DMS114 treated with DMSO at 0.1 percent for 48 hours (cell line): Measurements from ENCODE around the gene NR6A1.

Experiments used
- DNase-seq: peaks from one replicate; lab custom pipeline; 2025; ENCODE audit not compliant: unreplicated experiment; lab: John Stamatoyannopoulos, UW

NR6A1 gene

DNA sequence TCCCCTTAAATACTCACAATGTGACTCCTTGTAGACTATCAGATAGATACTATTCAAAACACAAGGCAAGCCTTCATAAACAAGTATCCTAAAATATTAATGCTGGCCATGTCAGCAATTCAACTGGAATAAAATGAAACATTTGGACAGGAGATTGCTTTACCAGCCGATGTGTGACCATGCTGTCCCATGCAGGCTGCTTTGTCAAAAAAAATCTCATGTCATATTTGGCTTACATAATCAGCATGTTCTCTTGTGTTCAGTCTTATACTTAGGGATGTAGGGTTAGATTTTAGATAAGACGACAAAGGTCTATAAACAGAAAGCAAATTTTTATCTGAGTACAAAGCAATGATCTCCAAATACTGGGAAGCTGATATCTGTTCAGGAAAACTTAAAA, 108.5 kb downstream of the NR6A1 start:
- no peak for DNase-seq

DNA sequence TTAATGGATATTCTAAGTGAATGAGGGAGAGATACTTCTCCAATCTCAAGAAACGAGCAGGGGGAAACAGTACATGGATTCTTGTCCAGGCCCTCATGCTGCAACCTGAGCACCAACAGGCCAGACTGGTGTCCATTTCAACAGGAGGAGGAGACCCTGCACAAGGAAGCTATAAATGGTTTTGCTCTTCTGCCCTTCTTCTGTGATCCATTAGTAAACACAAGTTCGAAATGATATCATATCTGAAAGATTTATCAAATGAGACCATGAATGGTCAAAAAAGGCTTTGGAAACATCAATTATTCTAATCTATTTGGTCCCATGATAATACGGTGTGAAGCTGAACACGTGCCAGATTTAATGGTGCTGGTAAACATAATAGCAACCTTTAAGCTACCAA, 109.8 kb downstream of the NR6A1 start:
- DNase-seq: no peak

DNA sequence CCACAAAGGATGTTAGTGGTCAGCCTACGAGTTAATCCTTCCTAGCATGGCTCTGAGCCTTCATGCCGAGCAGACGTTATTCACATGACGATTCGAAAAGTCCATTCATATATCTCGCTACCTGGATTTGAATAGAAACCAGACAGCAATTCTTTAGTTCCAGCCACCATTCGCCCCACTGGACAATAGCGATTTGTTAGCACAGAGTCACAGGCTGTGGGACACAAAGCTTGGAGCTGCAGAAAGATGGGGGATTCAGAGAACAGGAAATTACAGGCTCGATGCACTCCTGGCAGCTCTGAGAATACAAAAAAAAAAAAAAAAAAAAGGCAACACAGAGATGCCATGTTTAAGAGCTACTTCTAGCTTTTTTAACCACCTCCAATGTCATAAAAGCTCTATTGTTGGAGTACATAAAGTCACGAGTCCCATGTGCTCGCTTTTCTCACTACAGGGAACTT, 110.7 kb downstream of the NR6A1 start:
- DNase-seq: no peak

DNA sequence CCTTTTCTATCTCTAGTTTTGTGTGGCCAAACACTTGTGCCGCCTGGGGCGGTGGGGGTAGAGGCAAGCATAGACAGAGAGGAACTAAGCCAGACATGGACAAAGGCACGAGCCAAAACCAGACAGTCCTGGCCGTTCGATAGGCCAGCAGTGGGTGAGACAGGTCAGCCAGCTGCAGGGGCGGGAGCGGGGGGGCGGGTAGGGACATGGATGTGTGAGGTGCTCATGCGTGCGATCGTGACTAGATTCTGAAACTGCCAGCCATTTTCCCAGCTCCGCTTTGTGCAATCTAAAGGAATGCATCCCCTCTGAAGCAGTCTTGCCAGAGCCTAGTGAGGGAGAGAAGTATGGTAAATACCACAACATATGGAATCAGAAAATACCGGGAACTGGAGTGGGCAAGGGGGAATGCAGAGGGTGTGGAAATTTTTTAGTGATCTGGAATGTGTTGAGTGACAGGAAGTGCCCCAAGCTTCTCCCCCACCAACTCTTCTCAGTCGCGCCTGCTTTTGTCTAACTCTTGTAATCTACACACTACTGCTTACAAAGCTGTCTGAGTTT, 111.9 kb downstream of the NR6A1 start:
- peak; percentile 62 for DNase-seq

DNA sequence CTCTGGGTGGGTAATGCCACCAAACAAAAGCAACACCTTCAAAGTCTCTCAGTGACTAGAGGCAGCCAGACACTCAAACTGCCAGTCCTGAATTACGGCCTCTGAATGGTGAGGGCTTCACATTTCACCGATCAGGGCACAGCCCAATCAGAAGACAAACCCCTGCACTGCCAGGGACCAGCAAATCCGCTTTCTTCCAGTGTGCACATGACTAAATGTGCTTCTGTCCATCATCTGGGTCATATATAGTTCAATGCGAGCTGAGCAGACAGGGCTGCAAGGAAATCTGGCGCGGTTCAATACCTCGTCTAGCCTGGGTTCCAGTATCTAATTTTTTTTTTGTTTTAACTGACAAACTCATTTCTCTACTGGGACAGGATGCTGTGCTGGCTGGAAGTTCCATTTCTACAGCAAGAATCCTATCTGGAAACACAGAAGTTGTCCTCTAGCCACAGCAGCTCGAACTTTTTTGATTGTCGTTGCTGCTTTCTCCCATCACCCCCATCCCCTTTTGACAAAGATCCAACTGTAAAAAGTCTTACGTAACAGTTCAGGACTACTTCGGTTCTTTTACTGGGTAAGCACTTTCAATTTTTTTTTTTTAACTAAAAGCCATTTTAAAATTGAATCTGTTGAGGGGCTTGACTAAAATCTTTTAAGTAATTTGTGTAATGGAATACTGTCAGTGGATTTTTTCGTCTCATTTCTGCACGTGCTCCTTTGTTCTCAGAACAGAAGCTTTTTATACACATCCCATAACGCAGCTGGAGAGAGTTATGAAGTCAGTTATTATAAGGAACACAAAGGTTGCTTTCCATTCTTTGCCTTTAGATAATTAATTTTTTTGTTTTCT, 112.7 kb downstream of the NR6A1 start:
- peak; percentile 77 for DNase-seq

DNA sequence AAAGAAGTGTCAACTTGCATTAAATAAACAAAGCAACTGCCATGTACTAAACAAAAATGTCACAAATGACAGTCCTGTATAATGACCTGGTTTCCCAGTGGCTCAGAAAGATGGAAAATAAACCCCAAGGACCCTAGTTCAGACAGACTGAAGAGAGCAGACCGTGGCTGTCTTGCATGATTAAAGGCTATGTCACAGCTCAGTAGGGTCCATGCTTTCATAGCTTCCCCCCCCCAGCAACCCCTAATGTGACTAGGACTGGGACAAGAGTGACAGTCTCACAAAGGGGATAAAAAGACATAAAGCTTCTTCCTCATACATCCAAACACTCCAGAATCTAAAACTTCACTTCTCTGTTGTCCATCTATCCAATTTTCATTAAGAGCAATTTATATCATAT, 113.6 kb downstream of the NR6A1 start:
- DNase-seq: no peak

DNA sequence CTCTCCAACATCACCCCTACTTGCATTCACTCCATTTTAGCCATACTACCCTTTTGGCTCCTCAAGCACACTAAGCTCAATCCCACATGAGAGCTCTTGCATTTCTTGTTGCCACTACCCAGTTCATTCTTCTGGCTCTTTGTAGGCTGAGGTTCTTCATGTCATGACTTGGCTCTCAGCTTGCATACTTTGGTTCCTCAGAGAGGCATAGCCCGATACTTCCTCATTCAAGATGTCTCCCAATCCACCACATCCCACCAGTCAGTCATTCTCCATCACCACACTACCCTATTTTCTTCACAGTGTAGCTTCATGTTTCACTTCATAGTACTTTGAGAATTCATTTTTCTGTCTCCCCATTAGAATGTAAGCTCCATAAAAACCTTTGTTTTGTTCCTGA, 116.7 kb downstream of the NR6A1 start:
- DNase-seq: no peak

DNA sequence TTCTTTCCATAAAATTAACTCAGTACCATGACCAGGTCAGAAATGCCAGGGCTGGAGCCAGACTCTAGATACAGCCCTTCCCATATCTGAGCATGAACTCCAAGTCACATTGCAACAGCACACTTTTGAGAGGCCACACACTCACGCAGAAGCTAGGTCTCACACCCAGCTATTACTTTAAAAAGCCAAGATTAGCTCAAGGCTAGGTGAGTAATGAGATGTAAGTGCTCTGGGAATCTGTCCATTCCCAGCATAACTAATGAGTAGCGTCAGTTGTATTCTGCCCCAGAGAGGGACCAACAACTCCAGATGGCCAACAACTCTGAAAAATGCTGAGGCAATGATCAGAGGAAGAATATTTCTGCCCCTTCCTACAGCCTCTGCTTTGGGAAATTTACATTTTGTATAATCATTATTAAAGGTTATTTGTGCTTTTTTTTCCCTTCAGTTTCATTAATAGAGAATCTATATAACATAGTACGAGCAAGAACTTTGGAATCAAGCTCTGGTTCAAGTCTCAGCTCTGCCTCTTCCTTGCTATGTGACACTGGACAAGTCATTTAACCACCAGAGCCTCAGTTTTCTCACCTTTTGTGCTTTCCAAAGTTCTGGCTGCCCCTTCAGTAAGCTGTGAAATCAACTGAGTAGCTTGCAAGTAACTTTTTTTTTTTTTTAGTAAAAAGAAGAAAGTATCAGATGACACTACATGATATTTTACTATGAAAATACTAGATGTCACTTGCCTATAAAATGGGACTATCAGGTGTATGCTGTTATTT, 118.3 kb downstream of the NR6A1 start:
- DNase-seq: no peak

DNA sequence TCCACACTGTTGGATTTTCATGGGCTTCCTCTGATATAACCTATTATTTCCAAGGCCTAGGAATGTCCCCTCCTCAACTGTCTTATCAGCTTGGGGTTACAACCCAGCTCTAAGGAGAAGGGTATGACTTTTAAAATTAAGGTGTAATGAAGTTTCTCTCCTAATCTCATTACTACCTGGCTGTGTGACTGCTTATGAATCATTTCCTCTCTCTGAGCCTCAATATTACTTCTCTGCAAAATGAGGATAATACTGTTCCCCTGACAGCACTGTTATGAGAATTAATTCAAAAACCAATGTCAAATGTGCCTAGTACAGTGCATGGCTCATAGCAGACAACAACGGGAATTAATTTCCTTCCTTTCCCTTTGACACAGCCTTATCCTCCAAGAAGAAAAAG, 118.9 kb downstream of the NR6A1 start:
- no peak for DNase-seq

DNA sequence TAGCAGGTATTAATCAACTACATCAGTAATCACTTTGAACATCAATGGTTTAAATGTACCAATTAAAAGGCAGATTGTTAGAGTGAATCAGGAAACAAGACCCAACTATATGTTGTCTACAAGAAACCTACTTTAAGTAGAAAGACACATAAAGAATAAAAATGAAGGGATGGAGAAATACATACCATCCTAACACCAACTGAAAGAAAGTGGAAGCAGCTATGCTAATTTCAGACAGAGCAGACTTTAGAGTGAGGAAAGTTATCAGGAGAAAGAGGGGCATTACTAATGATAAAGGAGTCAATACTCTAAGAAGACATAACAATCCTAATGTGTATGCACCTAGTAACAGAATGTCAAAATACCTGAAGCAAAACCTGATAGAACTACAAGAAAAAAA, 125.8 kb downstream of the NR6A1 start:
- no peak for DNase-seq

DNA sequence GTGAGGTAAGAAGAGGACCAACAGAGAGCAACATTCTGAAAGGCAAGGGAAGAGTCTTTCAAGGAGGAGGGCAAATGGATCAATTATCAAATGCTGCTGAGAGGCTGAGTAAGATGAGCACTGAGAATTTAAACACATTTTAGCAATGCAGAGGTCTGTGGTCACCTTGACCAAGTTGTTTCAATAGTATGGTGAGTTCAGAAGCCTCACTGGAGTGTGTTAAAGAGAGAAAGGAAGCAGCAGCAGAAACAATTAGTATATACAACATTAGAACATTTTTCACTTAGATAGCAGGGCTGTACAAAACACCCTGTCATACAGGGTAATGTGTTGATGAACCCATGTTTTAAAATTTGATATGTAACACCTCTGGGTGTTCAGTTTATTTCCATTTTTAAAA, 131.5 kb downstream of the NR6A1 start:
- DNase-seq: no peak

DNA sequence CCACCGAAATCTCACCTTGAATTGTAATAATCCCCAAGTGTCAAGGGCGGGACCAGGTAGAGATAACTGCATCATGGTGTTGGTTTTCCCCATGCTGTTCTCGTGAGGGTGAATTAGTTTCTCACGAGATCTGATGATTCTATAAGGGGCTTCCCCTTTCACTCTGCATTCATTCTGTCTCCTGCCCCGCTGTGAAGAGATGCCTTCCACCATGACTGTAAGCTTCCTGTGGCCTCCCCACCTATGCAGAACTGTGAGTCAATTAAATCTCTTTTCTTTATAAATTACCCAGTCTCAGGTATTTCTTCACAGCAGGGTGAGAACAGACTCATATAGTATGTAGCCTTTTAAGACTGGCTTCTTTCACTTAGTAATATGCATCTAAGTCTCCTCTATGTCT, 135.8 kb downstream of the NR6A1 start:
- no peak for DNase-seq

DNA sequence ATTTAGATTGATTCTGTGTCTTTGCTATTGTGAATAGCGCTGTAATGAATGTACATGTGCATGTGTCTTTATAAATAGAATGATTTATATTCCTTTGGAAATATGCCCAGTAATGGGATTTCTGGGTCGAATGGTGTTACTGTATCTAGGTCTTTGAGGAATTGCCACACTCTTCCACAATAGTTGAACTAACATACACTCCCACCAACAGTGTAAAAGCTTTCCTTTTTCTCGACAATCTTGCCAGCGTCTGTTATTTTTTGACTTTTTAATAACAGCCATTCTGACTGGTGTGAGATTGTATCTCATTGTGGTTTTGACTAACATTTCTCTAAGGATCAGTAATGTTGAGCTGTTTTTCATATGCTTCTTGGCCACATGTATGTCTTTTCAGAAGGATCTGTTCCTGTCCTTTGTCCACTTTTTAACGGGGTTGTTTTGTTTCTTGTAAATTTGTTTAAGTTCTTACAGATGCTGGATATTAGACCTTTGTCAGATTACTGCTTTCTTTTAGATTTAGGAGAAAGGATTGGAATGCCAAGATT, 139.0 kb downstream of the NR6A1 start:
- no peak for DNase-seq

DNA sequence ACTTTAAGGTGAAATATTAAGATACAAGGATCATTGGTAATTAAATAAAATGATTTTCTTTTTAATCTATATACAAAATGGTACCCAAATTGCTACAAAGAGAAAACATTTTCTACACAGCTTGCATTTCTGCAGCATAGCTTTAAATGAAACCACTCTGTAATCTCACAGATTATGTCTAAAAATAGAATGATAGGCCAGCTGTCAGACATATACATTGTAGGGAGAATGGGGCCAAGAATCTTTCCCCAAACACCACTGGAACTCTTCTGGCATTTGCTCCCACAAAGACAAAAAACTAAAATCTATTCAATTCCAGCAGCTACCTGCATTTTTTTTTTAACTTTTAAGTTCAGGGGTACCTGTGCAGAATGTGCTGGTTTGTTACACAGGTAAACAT, 139.8 kb downstream of the NR6A1 start:
- no peak for DNase-seq

DNA sequence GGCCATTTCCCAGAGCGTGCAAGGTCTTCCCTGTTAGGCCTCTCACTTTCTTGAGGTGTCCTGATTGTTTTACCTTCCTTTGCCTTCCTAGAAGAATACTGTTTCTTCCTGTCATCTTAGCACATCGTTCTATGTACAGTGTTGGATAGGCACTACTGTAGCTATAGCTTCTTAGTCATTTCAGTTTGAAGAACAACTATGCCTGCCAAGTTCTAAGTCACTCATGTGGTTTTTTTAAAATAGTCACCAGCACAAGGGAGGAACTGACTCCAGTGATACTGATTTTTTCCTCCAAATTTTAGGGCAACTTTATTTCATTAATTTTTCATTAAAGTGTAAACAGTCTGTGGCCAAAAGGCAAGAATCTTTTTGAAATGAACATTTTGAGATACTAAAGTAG, 141.5 kb downstream of the NR6A1 start:
- DNase-seq: no peak

DNA sequence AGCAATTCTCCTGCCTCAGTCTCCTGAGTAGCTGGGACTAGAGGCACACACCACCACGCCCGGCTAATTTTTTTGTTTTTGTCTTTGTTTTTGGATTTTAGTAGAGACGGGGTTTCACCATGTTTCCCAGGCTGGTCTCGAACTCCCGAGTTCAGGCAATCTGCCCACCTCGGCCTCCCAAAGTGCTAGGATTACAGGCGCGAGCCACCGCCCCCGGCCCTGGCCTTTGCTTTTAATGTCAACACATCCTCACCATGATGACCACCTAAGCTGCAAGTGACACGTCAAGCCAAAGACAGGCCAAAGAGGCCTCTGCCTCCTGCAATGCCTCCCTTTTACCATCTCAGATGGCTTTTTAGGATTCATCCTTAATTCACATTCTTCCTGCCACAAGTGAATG, 142.4 kb downstream of the NR6A1 start:
- no peak for DNase-seq

DNA sequence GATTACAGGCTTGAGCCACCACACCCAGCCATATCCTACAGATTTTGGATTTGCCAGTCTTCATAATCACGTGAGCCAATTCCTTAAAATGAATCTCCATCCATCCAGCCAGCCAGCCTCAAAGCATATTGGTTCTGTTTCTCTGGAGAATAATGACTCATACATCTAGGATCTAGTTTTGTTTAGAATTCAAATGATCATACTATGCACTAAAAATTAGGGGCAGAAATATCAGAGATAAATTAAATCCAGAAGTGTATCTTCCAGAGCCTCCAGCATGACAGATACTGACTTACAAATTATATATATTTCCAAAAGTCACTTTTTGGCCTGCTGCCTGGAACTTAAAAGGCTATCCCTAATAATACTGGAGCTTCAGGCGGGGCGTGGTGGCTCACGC, 144.8 kb downstream of the NR6A1 start:
- DNase-seq: no peak

DNA sequence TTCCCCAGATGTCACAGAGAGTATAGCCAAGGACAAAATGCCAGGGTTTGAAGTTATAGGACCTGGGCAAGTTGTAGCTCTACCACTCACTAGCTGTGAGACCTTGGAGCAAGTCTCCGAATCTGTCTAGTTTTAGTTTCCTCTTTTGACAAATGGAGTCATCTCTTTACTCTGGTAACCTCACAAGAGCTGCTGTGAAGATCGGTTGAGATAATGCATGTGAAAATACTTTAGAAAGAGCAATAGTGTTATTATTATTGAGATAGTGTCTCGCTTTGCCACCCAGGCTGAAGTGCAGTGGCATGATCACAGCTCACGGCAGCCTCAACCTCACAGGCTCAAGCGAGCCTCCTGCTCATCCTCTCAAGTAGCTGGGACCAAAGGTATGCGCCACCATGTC, 146.0 kb downstream of the NR6A1 start:
- no peak for DNase-seq

DNA sequence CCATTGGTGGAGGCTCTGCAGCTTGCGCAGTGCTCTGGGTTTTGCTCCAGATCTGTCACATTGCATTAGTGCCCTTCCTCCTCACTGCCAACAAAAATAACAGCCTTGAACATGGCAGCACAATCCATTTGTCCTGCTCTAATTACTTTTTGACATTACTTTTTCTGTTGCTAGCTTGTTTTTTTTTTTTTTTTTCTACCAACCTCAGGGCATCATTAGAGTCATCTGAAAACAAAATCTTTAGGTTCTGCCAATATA, 146.4 kb downstream of the NR6A1 start:
- DNase-seq: no peak

DNA sequence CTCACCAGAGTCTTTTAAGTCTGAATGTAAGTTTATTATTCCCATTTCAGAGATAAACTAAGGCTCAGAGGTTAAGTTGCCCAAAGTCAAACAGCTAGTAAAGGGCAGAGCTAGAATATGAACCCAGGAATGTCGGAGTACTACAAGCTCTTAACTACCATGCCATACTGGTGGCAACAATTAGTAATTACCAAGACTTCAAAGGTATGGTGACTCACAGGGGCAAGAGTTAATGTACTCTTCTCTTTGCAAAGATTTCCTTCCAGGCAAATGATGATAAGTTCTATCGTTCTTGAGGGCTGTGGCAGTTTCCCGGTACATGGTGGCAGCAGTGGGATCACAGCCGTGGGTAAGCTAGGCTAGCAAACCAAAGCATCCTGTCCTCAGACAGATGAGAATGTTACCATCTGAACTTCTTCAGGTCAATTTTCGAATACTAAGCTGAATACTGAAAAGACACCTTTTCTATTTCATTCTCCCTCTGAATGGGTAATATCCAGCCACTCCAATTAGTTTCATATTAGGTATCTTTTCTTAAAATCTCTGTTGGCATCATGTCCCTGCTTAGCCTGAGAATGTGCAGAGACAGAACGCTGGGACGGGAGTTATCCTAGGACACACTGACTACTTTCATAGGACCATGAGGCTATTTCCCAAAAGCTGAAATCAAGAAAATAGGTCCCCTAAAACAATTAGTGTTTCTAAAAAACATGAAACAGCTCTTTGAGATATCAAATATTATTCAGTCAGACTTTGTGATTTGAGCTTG, 147.0 kb downstream of the NR6A1 start:
- DNase-seq: no peak

DNA sequence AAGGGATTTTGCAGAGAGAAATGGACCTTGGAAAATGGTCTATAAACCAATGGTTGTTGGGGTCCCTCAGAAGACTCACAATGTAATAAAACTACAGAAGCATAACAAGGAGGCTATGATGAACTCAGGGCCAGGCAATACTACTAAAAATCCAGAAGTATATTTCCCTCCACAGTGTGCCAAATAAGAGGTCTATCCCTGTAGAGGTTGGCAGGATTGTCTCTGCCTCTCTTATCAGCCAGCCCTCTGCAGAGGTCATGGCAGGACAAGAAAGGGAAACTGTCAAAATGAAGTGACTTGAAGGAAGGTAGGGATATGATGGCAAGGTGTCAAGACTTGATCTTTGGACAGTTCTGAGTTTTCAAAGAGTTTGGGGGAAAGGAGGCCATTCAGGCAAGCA, 148.2 kb downstream of the NR6A1 start:
- no peak for DNase-seq
